Smooth muscle cell (in vitro differentiated cells): Measurements from ENCODE around the gene KLHL29. TPM values are rescaled to one million over a fixed set of nuclear protein-coding genes. Genes with fewer than 3 reads are reported as not detected.

Source experiments
- DNase-seq: peaks from one replicate; lab custom pipeline; 2025; ENCODE audit not compliant: unreplicated experiment; lab: John Stamatoyannopoulos, UW
- H2AFZ ChIP-seq: fragments of 200-600 bp; sonication (generic); 2 replicates; pipeline ENCODE4 v1.6.0; 2016; ENCODE audit warnings: antibody characterized with exemption, low read depth, mild to moderate bottlenecking
- H3F3A ChIP-seq: fragments of 200-600 bp; sonication (generic); 2 replicates; pipeline ENCODE4 v1.6.0; 2017; ENCODE audit warnings: antibody characterized with exemption, low read depth
- H3K27ac ChIP-seq: fragments of 200-600 bp; sonication (generic); 2 replicates; pipeline ENCODE4 v1.5.1; 2016; ENCODE audit warnings: low read depth, mild to moderate bottlenecking
- H3K27me3 ChIP-seq: fragments of 200-600 bp; sonication (generic); 2 replicates; pipeline ENCODE4 v1.6.1; 2016; ENCODE audit warnings: low read depth, mild to moderate bottlenecking
- H3K36me3 ChIP-seq: fragments of 200-600 bp; sonication (generic); 2 replicates; pipeline ENCODE4 v1.5.1; 2016; ENCODE audit warnings: low read depth
- H3K4me1 ChIP-seq: fragments of 200-600 bp; sonication (generic); 2 replicates; pipeline ENCODE4 v1.5.1; 2016; ENCODE audit warnings: low read depth
- H3K4me2 ChIP-seq: fragments of 200-600 bp; sonication (generic); 2 replicates; pipeline ENCODE4 v1.6.0; 2016; ENCODE audit warnings: mild to moderate bottlenecking
- H3K4me3 ChIP-seq: fragments of 200-600 bp; sonication (generic); 2 replicates; pipeline ENCODE4 v1.5.1; 2016; ENCODE audit warnings: mild to moderate bottlenecking
- H3K79me2 ChIP-seq: fragments of 200-600 bp; sonication (generic); 2 replicates; pipeline ENCODE4 v1.6.0; 2016; ENCODE audit warnings: low read depth, mild to moderate bottlenecking
- H3K9ac ChIP-seq: fragments of 200-600 bp; sonication (generic); 2 replicates; pipeline ENCODE4 v1.6.0; 2016; ENCODE audit warnings: low read depth
- H3K9me3 ChIP-seq: fragments of 200-600 bp; sonication (generic); replicated peaks from 2 replicates; pipeline ENCODE4 v1.5.1; 2016; ENCODE audit warnings: low read depth
- H4K20me1 ChIP-seq: fragments of 200-600 bp; sonication (generic); 2 replicates; pipeline ENCODE4 v1.6.0; 2016; ENCODE audit warnings: low read depth
- WGBS: methylation state at CpG from one replicate; pipeline ENCODE4 v1.1.7; 2016; ENCODE audit warnings: low lambda C conversion rate; 5-methylcytosine and 5-hydroxymethylcytosine counted together
- polyA plus RNA-seq: library from polyadenylated mRNA; unstranded; fragments of >200 nt; fragmentation: Nextera tagmentation; extraction: Ambion mirVana; gene quantifications from 2 replicates; pipeline ENCODE4 v1.2.1, GENCODE V29; 2016
- total RNA-seq: library from RNA; depleted of rRNA; stranded (reverse); fragments of >200 nt; gene quantifications from 2 replicates; pipeline ENCODE4 v1.2.3, GENCODE V29; 2014
- TF ChIP-seq, protein P1 (sequence below): fragments of 200-600 bp; sonication (generic); IDR thresholded peaks from 2 replicates; pipeline ENCODE4 v1.5.1; 2017; ENCODE audit warnings: borderline replicate concordance, mild to moderate bottlenecking, antibody characterized with exemption; ENCODE audit not compliant: insufficient read depth, poor library complexity, severe bottlenecking

The KLHL29 gene
- total and polyA plus RNA-seq, 2 experiments from 2014 or later, result 3.1 to 6.6 TPM

GRCh38 chr2:23399674-23400261 lies 14.8 kb downstream of the KLHL29 start:
- peaks cover 21% of the 10 kb centered on the region for H3K79me2 ChIP-seq
- no peak for DNase-seq
- H3F3A ChIP-seq, result peaks cover 4% of the 10 kb centered on the region
- 94% methylated on average over 10 of the region's 10 CpGs for WGBS
- no peaks in the 10 kb centered on the region for H3K36me3 ChIP-seq
- H2AFZ ChIP-seq, result no peak overlapping the region
- peaks cover 14% of the 10 kb centered on the region for H3K4me1 ChIP-seq
- H3K4me3 ChIP-seq, result no peak overlapping the region
- TF ChIP-seq, protein P1, sequence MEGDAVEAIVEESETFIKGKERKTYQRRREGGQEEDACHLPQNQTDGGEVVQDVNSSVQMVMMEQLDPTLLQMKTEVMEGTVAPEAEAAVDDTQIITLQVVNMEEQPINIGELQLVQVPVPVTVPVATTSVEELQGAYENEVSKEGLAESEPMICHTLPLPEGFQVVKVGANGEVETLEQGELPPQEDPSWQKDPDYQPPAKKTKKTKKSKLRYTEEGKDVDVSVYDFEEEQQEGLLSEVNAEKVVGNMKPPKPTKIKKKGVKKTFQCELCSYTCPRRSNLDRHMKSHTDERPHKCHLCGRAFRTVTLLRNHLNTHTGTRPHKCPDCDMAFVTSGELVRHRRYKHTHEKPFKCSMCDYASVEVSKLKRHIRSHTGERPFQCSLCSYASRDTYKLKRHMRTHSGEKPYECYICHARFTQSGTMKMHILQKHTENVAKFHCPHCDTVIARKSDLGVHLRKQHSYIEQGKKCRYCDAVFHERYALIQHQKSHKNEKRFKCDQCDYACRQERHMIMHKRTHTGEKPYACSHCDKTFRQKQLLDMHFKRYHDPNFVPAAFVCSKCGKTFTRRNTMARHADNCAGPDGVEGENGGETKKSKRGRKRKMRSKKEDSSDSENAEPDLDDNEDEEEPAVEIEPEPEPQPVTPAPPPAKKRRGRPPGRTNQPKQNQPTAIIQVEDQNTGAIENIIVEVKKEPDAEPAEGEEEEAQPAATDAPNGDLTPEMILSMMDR, result no peak
- no peaks in the 10 kb centered on the region for H3K27me3 ChIP-seq
- no peak overlapping the region for H3K9ac ChIP-seq
- H4K20me1 ChIP-seq, result peaks cover 5% of the 10 kb centered on the region
- no peak overlapping the region for H3K27ac ChIP-seq
- no peaks in the 10 kb centered on the region for H3K9me3 ChIP-seq
- no peak overlapping the region for H3K4me2 ChIP-seq

DNA sequence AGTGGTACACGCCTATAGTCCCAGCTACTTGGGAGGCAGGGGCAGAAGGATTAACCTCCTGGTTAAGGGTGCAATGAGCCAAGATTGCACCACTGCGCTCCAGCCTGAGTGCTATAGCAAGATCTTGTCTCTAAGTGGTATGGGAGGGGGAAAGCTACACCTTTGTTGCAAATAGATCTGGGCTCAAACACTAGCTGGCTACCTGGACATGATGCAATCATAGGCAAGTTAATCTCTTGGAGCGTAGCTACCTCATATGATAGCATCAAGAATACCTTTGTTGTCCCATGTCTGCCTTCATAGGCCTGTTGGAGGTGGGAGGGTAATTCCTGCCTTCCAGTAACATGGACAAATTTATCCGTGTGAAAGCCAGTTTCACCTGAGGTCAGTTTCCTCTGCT lies 15.7 kb downstream of the KLHL29 start:
- H3K36me3 ChIP-seq, result no peaks in the 10 kb centered on the region
- no peaks in the 10 kb centered on the region for H4K20me1 ChIP-seq
- H3K4me3 ChIP-seq, result no peak overlapping the region
- no peaks in the 10 kb centered on the region for H3K9me3 ChIP-seq
- H3K4me1 ChIP-seq, result peaks cover 15% of the 10 kb centered on the region
- no peak overlapping the region for H3K27ac ChIP-seq
- H2AFZ ChIP-seq, result no peak overlapping the region
- peaks cover 20% of the 10 kb centered on the region for H3K79me2 ChIP-seq
- TF ChIP-seq, protein P1, result no peak
- 94% methylated on average over 4 of the region's 4 CpGs for WGBS
- H3K9ac ChIP-seq, result no peak overlapping the region
- no peaks in the 10 kb centered on the region for H3K27me3 ChIP-seq
- H3K4me2 ChIP-seq, result no peak overlapping the region
- DNase-seq, result no peak
- H3F3A ChIP-seq, result peaks cover 4% of the 10 kb centered on the region

- Histone ChIP-seq H3K27me3 (no peaks in the 10 kb centered on the region), H3K9ac (no peak overlapping the region), H3K4me3 (no peak overlapping the region), H3K9me3 (no peaks in the 10 kb centered on the region), H3K79me2 (peaks cover 17% of the 10 kb centered on the region), H3K4me1 (peaks cover 15% of the 10 kb centered on the region), H3K4me2 (no peak overlapping the region), H3F3A (peaks cover 4% of the 10 kb centered on the region), H3K27ac (no peak overlapping the region), H2AFZ (no peak overlapping the region), H3K36me3 (no peaks in the 10 kb centered on the region), H4K20me1 (no peaks in the 10 kb centered on the region)
- TF ChIP-seq, protein P1, result no peak
- WGBS, result 77% methylated on average over 14 of the region's 14 CpGs
- DNase-seq, result no peak
Observed at GRCh38 chr2:23401427-23402204, 16.6 kb downstream of the KLHL29 start.
